HG03520 (cell line): Measurements from ENCODE around the gene SBF1.

Experiments
- ATAC-seq: cut with Tn5 transposase; IDR thresholded peaks from one replicate; pipeline ENCODE4 v1.9.1; 2021; ENCODE audit warnings: mild to moderate bottlenecking, moderate library complexity; ENCODE audit not compliant: unreplicated experiment

The SBF1 gene

DNA sequence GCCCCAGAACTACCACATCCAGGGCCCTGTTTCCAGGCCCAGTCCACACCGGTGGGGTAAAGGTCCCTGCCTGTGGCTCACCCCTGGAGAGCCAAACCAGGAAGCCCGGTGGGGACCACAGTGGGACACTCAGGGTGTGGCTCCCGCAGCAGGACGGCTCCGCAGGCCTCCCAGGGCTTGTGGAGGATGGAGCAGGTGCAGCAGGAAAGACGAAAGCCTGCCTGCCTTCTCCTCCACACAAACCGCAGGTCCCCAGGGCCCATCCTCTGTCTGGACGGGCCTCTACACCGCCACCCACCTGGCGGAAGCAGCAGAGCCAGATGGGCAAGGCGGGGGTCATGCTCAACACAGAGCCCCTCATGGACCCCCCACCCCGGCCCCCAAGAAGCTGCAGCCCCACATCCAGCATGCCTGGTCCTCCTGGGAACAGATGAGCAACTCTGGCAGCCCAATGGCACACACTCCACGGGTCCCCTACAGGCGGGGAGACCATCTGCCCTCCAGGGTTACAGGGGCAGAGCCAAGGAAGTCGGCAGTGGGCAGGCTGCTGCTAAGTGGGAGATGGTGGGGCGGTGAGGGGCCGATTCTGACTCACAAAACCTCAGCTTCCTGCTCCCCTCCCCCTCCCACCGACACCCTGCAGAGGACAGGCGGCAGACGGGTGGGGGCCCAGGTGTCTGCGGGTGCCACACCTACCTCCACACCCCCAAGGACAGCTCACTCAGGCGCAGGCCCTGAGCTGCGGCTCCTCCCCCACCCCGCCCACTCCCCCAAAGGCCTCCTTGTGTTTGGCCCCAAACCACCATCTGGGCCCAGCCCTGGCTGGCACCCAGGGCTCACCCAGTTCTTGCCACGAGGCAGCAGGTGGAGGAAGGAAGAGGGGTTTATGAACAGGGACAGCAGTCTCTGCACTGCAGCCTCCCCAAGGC, 5.2 kb downstream of the SBF1 start:
- peak; percentile 40 for ATAC-seq

DNA sequence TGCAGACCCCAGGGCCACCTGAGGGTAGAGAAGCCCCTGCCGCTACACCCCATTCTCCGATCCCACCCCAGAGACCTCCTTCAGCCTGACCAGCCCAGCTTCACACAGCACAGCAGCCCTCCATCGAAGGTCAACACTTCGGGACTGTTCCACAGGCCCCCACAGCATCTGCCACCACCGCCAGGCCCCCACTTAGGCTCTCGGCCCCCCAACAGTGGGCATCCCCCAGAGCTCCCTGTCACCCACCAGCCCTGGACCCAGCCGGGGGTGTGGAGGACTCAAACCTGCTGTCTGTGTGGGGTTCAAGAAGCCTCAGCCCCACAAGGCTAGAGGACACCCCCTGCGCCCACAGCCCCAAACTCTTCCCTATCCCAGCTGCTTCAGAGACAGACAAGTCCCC, 6.2 kb downstream of the SBF1 start:
- no peak for ATAC-seq

DNA sequence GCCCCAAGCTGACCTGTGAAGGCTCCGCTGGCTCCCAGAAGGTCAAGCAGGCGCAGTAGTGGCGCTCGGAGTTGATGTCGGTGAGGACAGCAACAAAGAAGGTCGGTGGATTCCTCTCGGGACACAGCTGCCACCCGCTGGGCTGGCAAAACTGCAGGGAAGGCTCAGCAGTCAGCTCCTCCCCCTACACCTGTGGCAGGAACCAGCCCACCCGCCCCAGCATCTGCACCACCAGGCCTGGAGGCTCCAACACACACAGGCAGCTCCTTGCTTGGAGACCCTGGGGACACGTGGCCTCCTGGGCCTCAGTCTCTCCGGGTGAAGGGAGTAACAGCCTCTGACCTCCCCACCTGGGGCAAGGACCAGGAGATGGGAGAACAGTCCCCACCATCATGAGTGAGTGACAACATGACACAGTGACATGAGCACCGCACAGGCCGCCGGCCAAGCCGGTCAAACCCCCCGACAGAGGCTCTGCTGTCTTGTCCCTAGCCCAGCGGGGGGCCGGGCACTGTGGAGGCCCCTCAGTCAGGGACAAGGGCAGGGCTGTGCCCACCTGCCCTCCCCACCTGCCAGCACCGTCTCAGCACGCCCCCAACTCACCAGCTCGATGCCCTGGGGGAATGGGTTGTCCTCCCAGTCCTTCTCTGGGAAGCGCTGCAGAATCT, 6.9 kb downstream of the SBF1 start:
- no peak for ATAC-seq

DNA sequence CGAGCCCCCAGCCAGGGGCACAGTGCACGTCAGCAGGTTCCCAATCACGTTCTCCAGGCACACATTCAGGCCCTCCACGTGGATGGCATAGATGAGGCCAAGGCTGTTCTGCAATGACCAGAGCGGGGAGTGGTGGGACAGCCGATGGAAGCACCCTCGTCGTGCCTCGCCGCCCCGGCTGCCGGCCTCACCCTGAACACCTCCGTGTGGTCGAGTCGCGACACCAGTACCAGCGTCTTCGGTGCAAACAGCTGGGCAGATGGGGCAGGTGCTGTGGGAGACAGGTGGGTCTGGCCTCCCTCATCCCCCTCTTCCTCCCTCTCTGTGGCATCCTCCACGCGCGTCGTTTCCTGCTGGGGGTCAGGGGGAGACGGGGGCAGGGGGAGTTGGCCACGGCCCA, 7.5 kb downstream of the SBF1 start:
- no peak for ATAC-seq

DNA sequence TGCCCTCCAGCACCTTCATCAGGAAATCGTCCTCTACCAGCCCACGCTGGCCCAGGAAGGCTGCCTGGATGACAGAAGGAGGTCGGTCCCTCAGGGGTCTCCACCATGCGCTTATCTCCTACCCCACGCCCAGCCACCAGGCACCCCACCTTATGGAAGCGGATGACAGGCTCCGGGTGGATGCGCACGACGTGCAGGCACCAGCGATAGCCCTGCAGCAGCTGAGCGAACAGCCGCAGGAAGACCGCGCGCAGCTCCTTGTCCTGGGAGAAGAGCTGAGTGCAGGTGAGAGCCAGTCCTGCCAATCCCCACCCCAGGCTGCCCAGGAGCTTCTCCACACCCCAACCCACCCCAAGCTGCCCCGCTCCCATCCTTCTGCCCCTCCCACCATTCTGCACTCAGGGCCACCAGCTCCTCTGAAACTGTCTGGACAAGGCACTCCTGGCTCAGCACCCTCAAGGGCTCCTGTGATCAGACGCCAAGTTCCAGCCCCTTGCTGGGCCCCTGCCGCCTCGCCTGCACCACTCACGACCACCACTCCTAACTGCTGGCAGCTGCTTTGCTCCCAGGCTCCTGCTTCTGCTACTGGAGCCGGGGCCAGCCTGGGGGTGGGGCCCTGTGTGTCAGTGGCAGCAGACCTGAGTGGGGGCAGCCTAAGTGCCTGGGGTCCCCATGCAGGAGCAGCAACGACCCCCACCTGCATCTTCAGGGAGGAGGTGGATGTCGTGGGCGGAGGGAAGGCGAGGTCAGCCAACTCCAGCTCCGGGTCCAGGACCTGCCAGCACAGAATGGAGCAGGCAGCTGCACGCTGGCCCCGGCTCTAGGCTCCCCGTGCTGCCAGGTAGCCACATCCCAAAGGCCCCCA, 9.5 kb downstream of the SBF1 start:
- ATAC-seq, result no peak

DNA sequence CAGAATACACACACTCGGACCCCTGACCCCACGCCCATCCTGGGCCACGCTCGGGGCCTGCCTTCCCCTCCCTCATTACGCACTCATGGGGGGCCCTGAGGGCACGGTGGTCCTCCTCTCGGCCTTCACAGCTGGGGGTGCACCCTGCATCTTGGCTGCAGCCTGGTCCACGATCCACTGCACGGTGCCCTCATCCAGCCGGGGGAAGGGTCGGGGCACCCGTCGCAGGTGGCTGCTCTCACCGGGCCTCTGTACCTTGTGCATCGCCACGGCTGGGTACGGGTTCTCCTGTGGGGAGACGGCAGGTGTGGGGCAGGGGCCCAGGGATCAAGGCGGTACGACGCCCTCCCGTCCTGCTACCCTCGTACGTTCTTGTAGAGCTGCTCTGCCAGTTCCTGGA, 10.4 kb downstream of the SBF1 start:
- no peak for ATAC-seq

DNA sequence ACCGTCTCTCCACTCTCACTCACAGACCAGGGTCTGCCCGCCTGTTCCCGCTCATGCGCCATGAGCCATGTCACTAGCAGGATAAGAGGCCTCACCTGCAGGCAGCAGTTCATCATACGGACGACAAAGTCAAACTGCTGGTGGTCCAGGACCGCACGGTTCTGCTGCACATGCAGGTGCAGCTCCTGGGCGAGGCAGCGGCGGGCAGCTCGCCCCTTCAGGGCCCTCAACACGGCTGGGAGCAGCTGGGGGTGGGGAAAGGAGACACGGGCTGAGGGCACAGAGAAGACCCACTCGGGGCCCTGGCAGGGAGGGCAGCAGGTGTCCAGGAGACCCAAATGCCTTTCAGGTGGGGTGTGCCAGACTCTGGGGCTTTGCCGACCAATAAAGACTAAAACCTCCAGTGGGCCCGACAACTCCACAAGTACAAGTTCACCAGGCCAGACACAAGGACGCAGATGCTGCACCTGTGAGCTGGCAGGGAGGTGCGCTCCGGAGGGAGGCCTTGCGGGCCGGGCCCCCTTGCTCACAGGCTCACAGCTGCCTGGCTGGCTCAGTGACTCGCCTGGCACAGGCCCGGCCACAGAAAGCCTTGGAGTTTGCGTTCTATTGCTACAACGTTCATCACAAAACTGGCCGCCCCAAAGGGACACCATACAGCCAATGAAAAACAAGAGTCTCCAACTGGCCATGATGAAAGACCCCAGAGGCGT, 11.5 kb downstream of the SBF1 start:
- no peak for ATAC-seq

DNA sequence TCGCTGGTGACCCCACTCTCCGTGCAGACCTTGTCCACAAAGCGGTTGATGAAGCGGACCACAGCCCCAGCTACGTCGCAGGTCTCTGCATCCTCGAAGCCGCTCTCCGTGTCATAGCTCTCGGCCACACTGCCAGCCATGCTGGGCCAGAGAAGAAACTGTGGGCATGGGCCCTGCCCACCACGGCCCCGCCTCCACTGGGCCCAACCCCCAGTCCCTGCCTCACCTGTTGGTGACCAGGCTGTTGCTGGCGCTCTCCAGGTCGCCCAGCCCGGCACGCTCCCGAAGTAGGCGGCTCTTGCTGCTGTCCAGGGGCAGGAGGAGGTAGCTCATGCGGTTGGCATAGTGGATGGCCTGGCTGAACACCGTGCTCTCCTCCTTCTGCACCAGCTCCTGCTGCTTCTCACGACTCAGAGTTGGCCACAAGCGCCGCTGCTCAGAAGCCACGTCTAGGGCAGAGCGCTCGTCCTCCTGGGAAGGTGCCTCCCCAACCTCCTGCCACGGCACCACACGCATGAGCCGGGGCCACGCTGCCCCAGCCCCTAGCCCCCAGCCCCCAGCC, 12.8 kb downstream of the SBF1 start:
- ATAC-seq, result no peak

DNA sequence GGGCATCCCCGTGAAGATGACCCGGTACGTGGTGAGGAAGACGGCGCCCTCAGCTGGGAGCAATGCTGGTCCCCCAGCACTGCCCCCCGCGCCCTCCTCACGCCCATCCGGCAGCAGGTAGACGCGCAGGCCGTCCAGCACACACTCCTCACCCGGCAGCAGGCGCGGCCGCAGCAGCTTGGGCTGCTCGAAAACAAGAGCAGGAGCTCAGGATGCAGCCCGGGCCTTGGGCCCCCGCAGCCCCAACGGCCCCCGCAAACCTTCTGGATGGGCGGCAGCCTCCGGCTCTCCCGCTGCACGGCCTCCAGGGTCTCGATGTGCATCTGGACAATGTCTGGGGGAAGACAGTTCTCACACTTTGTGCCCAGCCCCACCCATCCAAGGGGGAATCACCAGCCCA, 13.3 kb downstream of the SBF1 start:
- ATAC-seq, result no peak

DNA sequence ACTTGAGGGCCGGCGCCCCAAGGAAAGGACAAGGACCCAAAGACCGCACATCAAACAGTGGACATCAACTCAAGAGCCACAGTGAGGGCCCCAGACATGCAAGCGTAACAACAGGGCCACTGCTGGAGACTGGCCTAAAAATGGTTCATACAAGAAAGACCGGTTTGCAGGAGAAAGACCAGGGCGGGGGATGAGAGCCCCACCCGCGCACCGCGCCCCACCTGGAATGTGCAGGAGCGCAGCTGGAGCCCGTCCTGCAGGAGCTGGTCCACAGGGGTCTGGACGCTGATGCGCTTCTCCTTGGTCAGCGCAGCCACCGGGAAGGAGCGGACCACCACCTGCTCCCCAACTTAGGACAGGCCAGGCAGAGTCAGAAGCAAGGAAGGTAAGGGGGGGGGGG, 13.9 kb downstream of the SBF1 start:
- ATAC-seq, result no peak

DNA sequence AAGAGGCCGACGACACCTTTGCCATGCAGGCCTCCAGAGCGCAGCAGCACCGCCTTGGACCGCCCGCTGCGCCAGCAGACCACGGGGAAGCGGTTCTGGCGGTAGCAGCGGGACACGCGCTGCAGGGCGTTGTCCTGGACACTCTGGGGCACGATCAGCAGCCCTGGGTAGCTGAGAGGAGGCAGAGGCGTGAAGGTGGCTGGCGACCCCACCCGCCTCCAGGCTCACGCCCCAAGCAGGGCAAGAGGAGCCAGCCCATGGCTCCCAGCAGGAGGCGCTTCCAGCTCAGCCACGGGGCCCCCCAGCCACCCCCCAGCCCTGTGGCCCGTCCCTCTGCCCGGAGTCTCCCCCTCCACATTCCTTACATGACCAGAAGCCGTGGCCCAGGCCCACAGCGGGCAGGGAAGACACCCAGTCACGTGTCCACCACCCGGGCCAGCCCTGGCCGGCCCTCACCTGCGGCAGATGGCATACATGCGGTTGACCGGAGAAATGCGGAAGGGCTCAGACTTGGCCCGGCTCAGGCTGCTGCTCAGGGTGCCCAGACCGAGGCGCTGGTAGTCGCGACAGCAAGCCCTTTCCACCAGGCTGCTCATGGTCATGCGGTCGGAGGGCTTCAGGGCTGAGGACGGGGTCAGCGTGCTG, 15.2 kb downstream of the SBF1 start:
- no peak for ATAC-seq

DNA sequence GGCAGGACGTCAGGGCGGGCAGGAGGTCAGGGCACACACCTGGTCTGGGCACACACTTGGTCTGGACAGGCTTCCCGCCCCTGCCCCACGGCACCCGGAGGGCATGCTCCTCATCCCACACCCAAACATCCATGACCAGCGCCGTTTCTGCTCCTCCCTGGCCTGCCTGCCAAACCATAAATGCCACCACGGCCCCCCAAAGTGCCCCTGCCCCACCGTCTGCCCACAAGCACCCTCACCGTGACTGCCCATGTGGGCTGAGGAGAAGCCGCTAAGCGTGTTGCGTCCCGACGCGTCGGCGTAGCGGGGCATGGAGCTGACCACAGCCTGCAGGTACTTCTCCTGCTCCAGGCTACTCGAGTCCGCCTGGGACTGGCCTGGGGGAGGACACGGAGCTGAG, 15.8 kb downstream of the SBF1 start:
- no peak for ATAC-seq

DNA sequence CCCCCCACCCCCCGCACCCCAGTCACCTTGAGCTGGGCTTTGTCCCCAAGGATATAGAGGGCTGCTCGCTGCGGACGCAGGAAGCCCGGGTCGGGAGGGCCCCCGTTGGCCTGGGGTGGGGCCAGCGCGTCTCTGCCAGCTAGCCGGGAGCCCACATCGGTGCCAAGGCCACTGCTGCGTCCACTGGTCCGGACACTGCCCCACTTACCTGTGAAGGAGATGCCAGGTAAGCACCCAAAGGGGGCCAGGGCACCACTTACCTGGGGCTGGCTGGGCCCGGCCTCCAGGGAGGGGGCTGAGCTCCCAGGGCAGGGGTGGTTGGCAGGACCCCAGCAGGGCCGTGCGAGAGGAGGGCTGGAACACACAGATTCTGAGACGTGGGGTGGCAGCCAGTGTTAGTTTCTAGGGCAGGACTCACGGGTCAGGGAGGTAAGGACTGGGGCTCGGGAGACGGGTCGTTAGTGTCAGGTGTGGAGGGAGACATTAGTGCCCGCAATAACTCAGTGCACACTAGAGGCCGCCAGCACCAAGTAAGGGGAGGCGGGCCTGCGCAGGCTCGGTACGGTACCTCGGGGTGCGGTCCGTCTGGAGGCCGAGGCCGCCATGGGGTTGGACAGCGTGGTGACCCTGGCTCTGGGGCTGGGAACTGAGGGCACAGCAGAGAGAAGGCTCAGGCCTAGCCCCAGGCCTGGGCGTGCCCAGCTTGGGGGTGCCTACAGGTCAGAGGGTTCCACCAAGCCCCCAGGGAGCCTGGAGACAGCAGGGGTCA, 18.2 kb downstream of the SBF1 start:
- ATAC-seq, result no peak

DNA sequence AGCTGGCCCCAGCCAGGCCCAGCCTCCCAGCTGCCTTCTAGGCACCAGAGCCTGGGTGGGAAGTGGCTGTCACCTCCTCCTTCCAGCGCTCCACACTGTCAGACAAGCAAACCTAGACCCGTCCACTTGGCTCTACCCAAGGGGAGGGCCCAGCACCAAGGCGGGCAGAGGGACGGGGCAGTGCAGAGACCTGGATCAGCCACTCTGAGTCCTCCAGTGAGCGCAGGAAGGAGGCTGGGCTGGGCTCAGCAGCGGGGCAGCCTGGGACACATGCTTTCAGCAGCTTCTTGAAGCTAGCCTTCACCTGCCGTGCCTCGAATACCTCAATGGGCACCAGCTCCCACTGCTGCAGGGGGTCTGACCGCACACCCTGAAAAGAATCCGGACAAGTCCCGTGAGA, 18.8 kb downstream of the SBF1 start:
- ATAC-seq, result no peak

DNA sequence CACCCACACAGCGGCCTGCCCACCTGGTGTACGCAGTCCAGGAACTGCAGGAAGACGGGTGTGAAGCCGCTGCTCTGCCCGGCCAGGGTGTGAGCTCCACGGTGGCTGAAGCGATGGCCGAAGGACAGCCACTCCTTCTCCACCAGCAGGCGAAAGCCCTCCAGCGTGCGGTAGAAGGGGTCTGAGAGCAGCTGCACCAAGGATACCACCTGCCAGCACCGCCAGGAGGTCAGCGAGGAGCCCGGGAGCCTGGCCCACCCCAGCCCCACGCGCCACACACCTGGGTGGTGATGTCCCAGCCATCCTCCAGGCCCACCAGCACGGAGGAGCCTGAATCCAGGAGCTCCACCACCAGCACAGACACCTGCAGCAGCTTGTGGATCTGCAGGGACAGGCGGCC, 19.6 kb downstream of the SBF1 start:
- no peak for ATAC-seq

DNA sequence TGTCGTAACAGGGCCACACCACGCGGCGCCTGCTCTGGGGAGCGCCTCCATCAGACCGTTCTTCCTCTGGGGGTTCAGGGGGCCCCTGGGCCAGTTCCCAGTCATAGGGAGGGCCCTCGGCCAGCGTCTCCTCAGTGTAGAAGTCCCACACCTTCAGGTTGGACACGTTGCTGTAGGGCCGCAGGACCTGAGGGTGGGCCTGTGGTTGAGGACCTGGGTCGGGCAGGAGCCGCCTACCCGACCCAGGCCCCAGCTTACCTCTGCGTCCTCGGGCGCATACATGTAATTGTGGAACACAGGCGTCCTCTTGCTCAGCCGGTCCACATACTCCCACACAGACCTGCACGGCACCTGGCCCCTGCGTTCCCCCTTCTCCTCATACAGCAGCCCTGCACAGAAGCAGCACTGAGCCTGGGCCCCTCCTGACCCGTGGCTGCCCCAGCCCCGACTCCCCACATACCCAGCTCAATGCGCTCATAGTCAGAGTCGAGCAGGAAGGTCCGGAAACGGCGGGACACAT, 20.2 kb downstream of the SBF1 start:
- no peak for ATAC-seq

DNA sequence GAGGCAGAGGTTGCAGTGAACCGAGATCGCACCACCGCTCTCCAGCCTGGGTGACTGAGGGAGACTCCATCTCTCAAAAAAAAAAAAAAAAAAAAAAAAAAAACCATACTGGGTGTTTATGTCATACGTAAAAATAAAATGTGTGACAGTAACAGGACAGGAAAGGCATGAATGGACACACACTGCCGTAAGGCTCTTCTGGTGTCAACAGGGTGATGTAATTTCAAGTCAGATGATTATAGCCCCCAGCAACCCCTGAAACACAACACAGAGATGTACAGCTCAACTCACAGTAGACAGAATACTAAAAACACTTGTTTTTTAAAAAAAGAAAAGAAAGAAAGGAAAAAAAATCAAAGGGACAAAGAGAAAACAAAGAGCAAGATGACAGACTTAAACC, 22.2 kb downstream of the SBF1 start:
- ATAC-seq, result no peak

DNA sequence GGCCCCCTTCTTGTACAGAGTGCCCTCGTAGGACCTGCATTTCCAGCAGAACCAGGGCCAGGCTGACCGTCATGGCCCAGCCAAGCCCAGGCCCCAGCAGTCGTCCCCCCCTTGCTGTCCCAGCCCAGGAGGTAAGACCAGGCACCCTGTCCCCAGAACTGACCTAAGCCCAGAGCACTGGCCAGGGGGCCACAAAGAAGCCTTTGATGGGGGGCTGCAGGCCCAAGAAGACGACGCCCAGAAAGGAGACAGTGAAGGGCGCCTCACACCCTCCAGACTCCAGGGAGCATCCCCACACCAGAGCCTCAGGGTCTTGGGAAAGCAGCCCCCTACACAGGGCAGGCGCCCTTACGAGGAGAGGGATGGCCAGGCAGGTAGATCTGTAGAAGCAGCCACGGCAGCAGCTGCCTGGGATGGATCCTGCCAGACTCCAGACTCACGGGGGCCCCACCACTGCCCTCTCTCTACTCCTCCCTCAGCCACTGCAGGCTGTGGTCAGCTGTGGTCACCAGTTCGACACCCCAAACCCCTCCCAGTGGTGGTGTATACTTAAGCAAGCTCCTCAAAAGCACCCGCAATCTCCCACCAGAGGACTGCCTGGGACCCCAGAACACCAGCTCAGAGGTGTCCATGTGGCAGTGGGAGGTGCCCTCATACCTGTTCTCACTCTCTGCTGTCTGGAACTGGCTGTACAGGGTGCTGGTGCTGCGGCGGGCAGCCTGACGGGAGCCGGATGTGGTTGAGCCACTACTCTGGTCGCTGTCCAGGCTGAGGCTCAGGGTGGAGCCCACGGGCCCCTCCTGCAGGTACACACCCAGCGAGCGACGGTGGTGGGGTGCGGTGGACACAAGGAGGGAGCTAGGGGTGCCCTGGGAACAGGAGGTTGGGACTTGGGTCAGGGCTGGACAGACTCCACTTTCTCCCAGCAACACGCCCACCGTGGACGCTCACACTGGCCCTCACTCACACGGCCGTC, 27.0 kb downstream of the SBF1 start:
- ATAC-seq, result no peak
